Neural cell (in vitro differentiated cells): ENCODE results near the gene TMEM50B. TPM values are rescaled to one million over a fixed set of nuclear protein-coding genes. Genes with fewer than 3 reads are reported as not detected.

Experiments used
- H2AFZ ChIP-seq: fragments of 200-600, 300-800 bp; sonication (generic), shearing (Covaris generic); 2 replicates; pipeline ENCODE4 v1.6.0; 2014; ENCODE audit warnings: low read depth, mild to moderate bottlenecking, antibody characterized with exemption, low read length, moderate library complexity
- H3F3A ChIP-seq: fragments of 200-600 bp; shearing (Covaris generic); 2 replicates; pipeline ENCODE4 v1.6.1; 2016; ENCODE audit warnings: mild to moderate bottlenecking, moderate library complexity, mixed read lengths, antibody characterized with exemption, low read length; ENCODE audit not compliant: insufficient read depth, poor library complexity, severe bottlenecking
- H3K27ac ChIP-seq: fragments of 200-600, 300-800 bp; sonication (generic), shearing (Covaris generic); 2 replicates; pipeline ENCODE4 v1.5.1; 2014; ENCODE audit warnings: mild to moderate bottlenecking, low read length, moderate library complexity
- H3K27me3 ChIP-seq: fragments of 300-800, 200-600 bp; sonication (generic), shearing (Covaris generic); 2 replicates; pipeline ENCODE4 v1.6.0; 2014; ENCODE audit warnings: mild to moderate bottlenecking, low read depth, low read length, moderate library complexity; ENCODE audit not compliant: insufficient read depth
- H3K36me3 ChIP-seq: fragments of 300-800, 200-600 bp; sonication (generic), shearing (Covaris generic); 2 replicates; pipeline ENCODE4 v1.5.1; 2014; ENCODE audit warnings: mild to moderate bottlenecking, antibody characterized with exemption, low read length, moderate library complexity; ENCODE audit not compliant: insufficient read depth
- H3K4me2 ChIP-seq: fragments of 300-800, 200-600 bp; sonication (generic), shearing (Covaris generic); 2 replicates; pipeline ENCODE4 v1.6.0; 2014; ENCODE audit warnings: mild to moderate bottlenecking, low read length
- H3K4me3 ChIP-seq: fragments of 300-800, 200-600 bp; sonication (generic), shearing (Covaris generic); 2 replicates; pipeline ENCODE4 v1.5.1; 2014; ENCODE audit warnings: mild to moderate bottlenecking, low read length, moderate library complexity
- H3K79me2 ChIP-seq: fragments of 200-600 bp; shearing (Covaris generic); replicated peaks from 2 replicates; pipeline ENCODE4 v1.6.0; 2014; ENCODE audit warnings: mild to moderate bottlenecking, low read length, moderate library complexity; ENCODE audit not compliant: insufficient read depth
- H3K9ac ChIP-seq: fragments of 300-800, 200-600 bp; sonication (generic), shearing (Covaris generic); 2 replicates; pipeline ENCODE4 v1.6.1; 2016; ENCODE audit warnings: mild to moderate bottlenecking, low read length, mixed read lengths
- H3K9me2 ChIP-seq: fragments of 200-600 bp; shearing (Covaris generic); 2 replicates; pipeline ENCODE4 v1.6.1; 2016; ENCODE audit warnings: mild to moderate bottlenecking, low read length, mixed read lengths; ENCODE audit not compliant: insufficient read depth
- H3K9me3 ChIP-seq: fragments of 200-600, 300-800 bp; sonication (generic), shearing (Covaris generic); 2 replicates; pipeline ENCODE4 v1.6.1; 2016; ENCODE audit warnings: mild to moderate bottlenecking, mixed run types, low read length, moderate library complexity, mixed read lengths
- H4K20me1 ChIP-seq: fragments of 200-600 bp; shearing (Covaris generic); 2 replicates; pipeline ENCODE4 v1.6.1; 2016; ENCODE audit warnings: mild to moderate bottlenecking, mixed run types; ENCODE audit not compliant: insufficient read depth
- CTCF ChIP-seq: fragments of 450-650 bp; IDR thresholded peaks from 2 replicates; pipeline ENCODE4 v1.5.1; 2014; ENCODE audit warnings: antibody characterized with exemption, mild to moderate bottlenecking, moderate library complexity; ENCODE audit not compliant: poor library complexity, severe bottlenecking
- EP300 ChIP-seq: fragments of 450-650 bp; conservative IDR thresholded peaks from 2 replicates; pipeline ENCODE4 v1.6.1; 2014; ENCODE audit warnings: antibody characterized with exemption, mild to moderate bottlenecking, moderate library complexity; ENCODE audit not compliant: poor library complexity, severe bottlenecking
- EZH2 ChIP-seq: fragments of 200-600, 300-800 bp; shearing (Covaris generic), sonication (generic); IDR thresholded peaks from 2 replicates; pipeline ENCODE4 v1.6.1; 2014; ENCODE audit warnings: antibody characterized with exemption, low read length, borderline replicate concordance, mild to moderate bottlenecking; ENCODE audit not compliant: insufficient read depth, poor library complexity, severe bottlenecking
- MXI1 ChIP-seq: fragments of 450-650 bp; conservative IDR thresholded peaks from 2 replicates; pipeline ENCODE4 v1.6.1; 2014; ENCODE audit warnings: antibody characterized with exemption, mild to moderate bottlenecking; ENCODE audit not compliant: poor library complexity, severe bottlenecking
- POLR2AphosphoS5 ChIP-seq: IDR thresholded peaks from 2 replicates; pipeline ENCODE4 v1.6.1; 2012
- RAD21 ChIP-seq: fragments of 450-650 bp; conservative IDR thresholded peaks from 2 replicates; pipeline ENCODE4 v1.6.1; 2014; ENCODE audit warnings: antibody characterized with exemption, mild to moderate bottlenecking, moderate library complexity
- REST ChIP-seq: IDR thresholded peaks from 2 replicates; pipeline ENCODE4 v1.6.1; 2012; ENCODE audit warnings: borderline replicate concordance
- SMC3 ChIP-seq: fragments of 450-650 bp; conservative IDR thresholded peaks from 2 replicates; pipeline ENCODE4 v1.6.1; 2014; ENCODE audit warnings: antibody characterized with exemption, mild to moderate bottlenecking, moderate library complexity; ENCODE audit not compliant: poor library complexity
- TAF1 ChIP-seq: IDR thresholded peaks from 2 replicates; pipeline ENCODE4 v1.6.1; 2012; ENCODE audit warnings: low read depth
- polyA plus RNA-seq: library from polyadenylated mRNA; depleted of rRNA; stranded (reverse); fragments of >200 nt; gene quantifications from 2 replicates; pipeline ENCODE4 v1.2.3, GENCODE V29; 2014

Gene TMEM50B
- polyA plus RNA-seq, 1 donor from 2014 or later = 69.4 TPM

- Histone ChIP-seq H3F3A (no peaks in the 10 kb centered on the region), H3K4me3 (no peak overlapping the region), H4K20me1 (no peaks in the 10 kb centered on the region), H3K27me3 (no peaks in the 10 kb centered on the region), H3K27ac (no peak overlapping the region), H3K4me2 (no peak overlapping the region), H3K9me3 (no peaks in the 10 kb centered on the region), H3K9me2 (no peaks in the 10 kb centered on the region), H2AFZ (no peak overlapping the region), H3K36me3 (no peaks in the 10 kb centered on the region), H3K79me2 (no peaks in the 10 kb centered on the region), H3K9ac (no peak overlapping the region)
- no peak for TF ChIP-seq EZH2
- no peak for TF ChIP-seq REST
- TF ChIP-seq TAF1 = no peak
- TF ChIP-seq EP300 = no peak
These were observed 16.6 kb upstream of the TMEM50B start for GRCh38 chr21:33496345-33496744.

GRCh38 chr21:33495743-33496142 is 16.0 kb upstream of the TMEM50B start:
- Histone ChIP-seq H3K27me3 (no peaks in the 10 kb centered on the region), H4K20me1 (no peaks in the 10 kb centered on the region), H3K9me2 (no peaks in the 10 kb centered on the region), H3K4me3 (no peak overlapping the region), H3K4me2 (no peak overlapping the region), H3K9ac (no peak overlapping the region), H3F3A (no peaks in the 10 kb centered on the region), H3K9me3 (no peaks in the 10 kb centered on the region), H2AFZ (no peak overlapping the region), H3K36me3 (no peaks in the 10 kb centered on the region), H3K79me2 (no peaks in the 10 kb centered on the region), H3K27ac (no peak overlapping the region)
- TF ChIP-seq POLR2AphosphoS5 (no peak), REST (no peak), RAD21 (no peak), TAF1 (no peak), SMC3 (no peak), MXI1 (no peak), CTCF (no peak), EP300 (no peak), EZH2 (no peak)
